ENCODE data around the gene ASIC2. TPM values are rescaled to one million over a fixed set of nuclear protein-coding genes. Genes with fewer than 3 reads are reported as not detected.

The ASIC2 gene
- total and polyA plus RNA-seq, 4 donors: 0.10 to 0.18 TPM; not detected in 2

DNA sequence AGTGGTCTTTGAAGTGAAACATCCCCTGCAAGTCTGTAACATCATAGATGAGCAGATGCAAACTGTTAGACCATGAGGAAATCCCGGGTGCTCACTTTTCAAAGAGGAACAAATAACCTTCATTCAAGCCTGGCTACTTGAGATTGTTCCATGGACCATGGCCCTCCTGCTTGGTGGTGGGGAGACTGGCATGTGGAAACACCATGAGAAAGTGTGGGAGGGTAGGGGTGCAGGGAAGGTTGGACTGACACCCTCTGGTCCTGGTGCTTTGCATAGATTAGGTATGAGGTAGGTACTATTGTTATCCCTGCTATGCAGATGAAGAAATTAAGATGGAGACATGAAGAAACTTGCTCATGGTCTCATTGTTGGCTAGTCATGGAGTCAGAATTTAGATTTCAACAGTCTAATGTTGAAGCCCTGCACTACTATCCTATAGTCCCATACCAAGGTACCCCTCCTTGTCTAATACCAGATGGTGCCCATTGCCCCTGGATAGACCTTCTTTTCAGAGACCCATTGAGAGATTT is 242.4 kb downstream of the ASIC2 start:
- Histone ChIP-seq H3K36me3 (ENCODE audit: control insufficient read depth in 1 of 2, insufficient read depth in 2 of 2, low read length in 1 of 2) (no peaks in the 10 kb centered on the region), H3K27me3 (ENCODE audit: control insufficient read depth in 1 of 2, insufficient read depth in 2 of 2, low read length in 1 of 2) (peaks cover 0 to 4% of the 10 kb centered on the region in 2 donors), H3K27ac (ENCODE audit: low read depth in 1 of 2, low read length in 2 of 2) (no peak overlapping the region), H3K9me3 (ENCODE audit: control insufficient read depth, low read length) (no peaks in the 10 kb centered on the region), H3K4me1 (ENCODE audit: control insufficient read depth in 1 of 2, insufficient read depth in 2 of 2, low read length in 2 of 2) (no peaks in the 10 kb centered on the region), H3K4me3 (ENCODE audit: low read length in 2 of 2) (no peak overlapping the region)
- intact Hi-C loops (cut with DNase I): loop anchor here in 1 of 2 donors (10.0 kb wide), 1 partner anchor 234 kb away; no protein-coding TSS in a partner anchor
- DNase-seq: no peak
- 79% methylated on average over 1 of the region's 1 CpG for WGBS, 2 donors
- ATAC-seq (ENCODE audit: low FRiP score): no peak

DNA sequence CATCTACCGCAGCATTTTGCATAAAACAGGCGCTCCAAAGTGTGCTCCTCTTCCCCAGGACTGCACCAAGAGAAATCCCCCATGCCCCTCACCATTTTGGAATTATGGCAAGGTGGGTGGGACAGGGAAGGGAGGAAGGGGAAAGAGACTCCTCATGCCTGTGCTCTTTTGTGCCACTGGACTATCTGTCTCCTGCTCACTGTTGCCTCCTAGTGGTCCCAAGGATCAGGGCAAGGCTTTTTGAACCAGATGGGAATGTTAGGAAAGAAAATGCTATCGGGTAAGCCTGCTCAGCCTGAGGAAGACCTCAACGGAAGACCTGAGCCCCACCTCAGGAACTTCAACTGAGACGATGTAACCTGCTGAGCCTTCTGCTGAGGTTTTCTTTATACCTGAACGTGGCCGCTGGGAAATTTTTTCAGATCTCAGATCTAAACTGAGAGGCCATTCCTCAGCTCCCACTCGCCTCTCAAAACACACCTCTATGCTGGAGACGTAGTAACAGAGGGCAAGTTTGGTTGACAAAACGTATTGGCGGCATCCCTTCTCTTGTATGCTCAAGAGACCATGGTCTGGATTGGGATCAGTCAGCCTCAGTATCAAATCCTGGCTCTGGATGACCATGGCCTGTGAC is 243.2 kb downstream of the ASIC2 start:
- DNase-seq (no peak), ATAC-seq (ENCODE audit: low FRiP score) (no peak)
- 60 to 63% methylated on average over 11 of the region's 11 CpGs for WGBS, 2 donors
- intact Hi-C loops (cut with DNase I): loop anchor here in 1 of 2 donors (10.0 kb wide), 1 partner anchor 235 kb away; no protein-coding TSS in a partner anchor
- no peaks in the 10 kb centered on the region for H3K36me3 ChIP-seq (ENCODE audit: control insufficient read depth in 1 of 2, insufficient read depth in 2 of 2, low read length in 1 of 2)
- H3K9me3 ChIP-seq (ENCODE audit: control insufficient read depth, low read length): no peaks in the 10 kb centered on the region
- peaks cover 0 to 4% of the 10 kb centered on the region in 2 donors for H3K27me3 ChIP-seq (ENCODE audit: control insufficient read depth in 1 of 2, insufficient read depth in 2 of 2, low read length in 1 of 2)
- H3K4me1 ChIP-seq (ENCODE audit: control insufficient read depth in 1 of 2, insufficient read depth in 2 of 2, low read length in 2 of 2): no peaks in the 10 kb centered on the region
- H3K27ac ChIP-seq (ENCODE audit: low read depth in 1 of 2, low read length in 2 of 2): no peak overlapping the region
- H3K4me3 ChIP-seq (ENCODE audit: low read length in 2 of 2): no peak overlapping the region

- intact Hi-C loops (cut with DNase I): no loop called here
- Histone ChIP-seq H3K4me1 (ENCODE audit: control insufficient read depth in 1 of 2, insufficient read depth in 2 of 2, low read length in 2 of 2) (no peaks in the 10 kb centered on the region), H3K4me3 (ENCODE audit: low read length in 2 of 2) (no peak overlapping the region), H3K27me3 (ENCODE audit: control insufficient read depth in 1 of 2, insufficient read depth in 2 of 2, low read length in 1 of 2) (peaks cover 0 to 4% of the 10 kb centered on the region in 2 donors), H3K9me3 (ENCODE audit: control insufficient read depth, low read length) (no peaks in the 10 kb centered on the region), H3K27ac (ENCODE audit: low read depth in 1 of 2, low read length in 2 of 2) (no peak overlapping the region), H3K36me3 (ENCODE audit: control insufficient read depth in 1 of 2, insufficient read depth in 2 of 2, low read length in 1 of 2) (no peaks in the 10 kb centered on the region)
- no peak for ATAC-seq (ENCODE audit: low FRiP score)
- DNase-seq: no peak
- 71 to 78% methylated on average over 9 to 10 of the region's 10 CpGs for WGBS, 2 donors
Measured at GRCh38 chr17:33046361-33047255, 246.5 kb downstream of the ASIC2 start.

- Histone ChIP-seq H3K4me1 (ENCODE audit: control insufficient read depth in 1 of 2, insufficient read depth in 2 of 2, low read length in 2 of 2) (no peaks in the 10 kb centered on the region), H3K4me3 (ENCODE audit: low read length in 2 of 2) (no peak overlapping the region), H3K9me3 (ENCODE audit: control insufficient read depth, low read length) (no peaks in the 10 kb centered on the region), H3K27ac (ENCODE audit: low read depth in 1 of 2, low read length in 2 of 2) (no peak overlapping the region), H3K27me3 (ENCODE audit: control insufficient read depth in 1 of 2, insufficient read depth in 2 of 2, low read length in 1 of 2) (no peaks in the 10 kb centered on the region), H3K36me3 (ENCODE audit: control insufficient read depth in 1 of 2, insufficient read depth in 2 of 2, low read length in 1 of 2) (no peaks in the 10 kb centered on the region)
- DNase-seq (no peak), ATAC-seq (ENCODE audit: low FRiP score) (no peak)
- 91 to 92% methylated on average over 11 of the region's 11 CpGs for WGBS, 2 donors
- intact Hi-C loops (cut with DNase I): no loop called here
Measured at GRCh38 chr17:33045216-33045615, 247.9 kb downstream of the ASIC2 start.

DNA sequence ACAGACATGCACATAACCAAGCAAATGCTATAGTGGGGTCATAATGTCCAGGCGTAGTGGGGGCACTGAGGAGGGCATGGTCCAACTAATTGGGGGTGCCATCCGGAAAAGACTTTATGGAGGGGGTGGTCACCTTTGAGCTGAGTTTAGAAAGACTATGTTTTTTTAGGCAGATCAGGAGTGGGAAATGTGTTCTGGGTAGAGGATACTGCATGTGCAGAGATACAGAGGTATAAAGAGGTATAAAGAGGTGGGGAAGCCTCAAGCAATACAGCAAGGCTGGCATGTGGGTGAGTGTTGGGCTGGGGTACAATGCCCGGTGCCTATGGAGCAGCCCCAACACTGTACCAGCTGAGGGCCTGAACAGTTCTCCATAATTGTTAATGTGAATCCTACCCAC is 248.3 kb downstream of the ASIC2 start:
- 86% methylated on average over 3 of the region's 3 CpGs for WGBS, 2 donors
- ATAC-seq (ENCODE audit: low FRiP score) (no peak), DNase-seq (no peak)
- intact Hi-C loops (cut with DNase I): loop anchor here in 1 of 2 donors (5.0 kb wide), 1 partner anchor 628 kb away; no protein-coding TSS in a partner anchor
- Histone ChIP-seq H3K36me3 (ENCODE audit: control insufficient read depth in 1 of 2, insufficient read depth in 2 of 2, low read length in 1 of 2) (no peaks in the 10 kb centered on the region), H3K4me1 (ENCODE audit: control insufficient read depth in 1 of 2, insufficient read depth in 2 of 2, low read length in 2 of 2) (no peaks in the 10 kb centered on the region), H3K4me3 (ENCODE audit: low read length in 2 of 2) (no peak overlapping the region), H3K27me3 (ENCODE audit: control insufficient read depth in 1 of 2, insufficient read depth in 2 of 2, low read length in 1 of 2) (no peaks in the 10 kb centered on the region), H3K27ac (ENCODE audit: low read depth in 1 of 2, low read length in 2 of 2) (no peak overlapping the region), H3K9me3 (ENCODE audit: control insufficient read depth, low read length) (no peaks in the 10 kb centered on the region)

- DNase-seq (no peak), ATAC-seq (ENCODE audit: low FRiP score) (no peak)
- Histone ChIP-seq H3K27me3 (ENCODE audit: control insufficient read depth in 1 of 2, insufficient read depth in 2 of 2, low read length in 1 of 2) (peaks cover 0 to 2% of the 10 kb centered on the region in 2 donors), H3K4me3 (ENCODE audit: low read length in 2 of 2) (no peak overlapping the region), H3K4me1 (ENCODE audit: control insufficient read depth in 1 of 2, insufficient read depth in 2 of 2, low read length in 2 of 2) (no peaks in the 10 kb centered on the region), H3K36me3 (ENCODE audit: control insufficient read depth in 1 of 2, insufficient read depth in 2 of 2, low read length in 1 of 2) (no peaks in the 10 kb centered on the region), H3K27ac (ENCODE audit: low read depth in 1 of 2, low read length in 2 of 2) (no peak overlapping the region), H3K9me3 (ENCODE audit: control insufficient read depth, low read length) (no peaks in the 10 kb centered on the region)
- intact Hi-C loops (cut with DNase I): loop anchor here in 1 of 2 donors (5.0 kb wide), 1 partner anchor 632 kb away; no protein-coding TSS in a partner anchor
- WGBS, 2 donors: 30 to 44% methylated on average over 4 of the region's 4 CpGs
Measured at GRCh38 chr17:33040461-33040860, 252.6 kb downstream of the ASIC2 start.

DNA sequence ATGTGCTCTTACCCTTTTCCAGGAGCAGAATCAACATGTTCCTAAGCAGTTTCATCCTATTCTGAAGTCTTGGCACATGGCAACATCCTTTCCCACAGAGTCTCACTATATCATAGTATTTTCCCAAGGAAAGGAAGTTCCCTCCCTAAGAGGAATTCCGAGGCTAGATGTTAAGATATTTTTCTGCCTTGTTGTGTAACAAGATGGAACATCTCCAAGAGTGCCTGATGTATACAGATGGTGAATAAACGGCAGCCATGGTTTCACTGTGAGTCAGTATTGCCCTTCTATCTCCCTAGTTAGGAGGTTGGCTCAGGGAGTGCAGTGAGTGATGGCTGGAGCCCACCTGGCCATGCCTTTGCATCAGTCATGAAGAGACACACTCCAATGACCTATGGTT is 253.2 kb downstream of the ASIC2 start:
- no peaks in the 10 kb centered on the region for H3K36me3 ChIP-seq (ENCODE audit: control insufficient read depth in 1 of 2, insufficient read depth in 2 of 2, low read length in 1 of 2)
- no peaks in the 10 kb centered on the region for H3K9me3 ChIP-seq (ENCODE audit: control insufficient read depth, low read length)
- no peaks in the 10 kb centered on the region for H3K4me1 ChIP-seq (ENCODE audit: control insufficient read depth in 1 of 2, insufficient read depth in 2 of 2, low read length in 2 of 2)
- peaks cover 0 to 2% of the 10 kb centered on the region in 2 donors for H3K27me3 ChIP-seq (ENCODE audit: control insufficient read depth in 1 of 2, insufficient read depth in 2 of 2, low read length in 1 of 2)
- intact Hi-C loops (cut with DNase I): loop anchor here in 1 of 2 donors (5.0 to 10.0 kb wide), 2 partner anchors 632 to 705 kb away; no protein-coding TSS in a partner anchor
- 14 to 20% methylated on average over 2 of the region's 2 CpGs for whole genome bisulfite sequencing, 2 donors
- DNase-seq (no peak), ATAC-seq (ENCODE audit: low FRiP score) (no peak)
- no peak overlapping the region for H3K4me3 ChIP-seq (ENCODE audit: low read length in 2 of 2)
- H3K27ac ChIP-seq (ENCODE audit: low read depth in 1 of 2, low read length in 2 of 2): no peak overlapping the region

- Histone ChIP-seq H3K27me3 (ENCODE audit: control insufficient read depth in 1 of 2, insufficient read depth in 2 of 2, low read length in 1 of 2) (peaks cover 0 to 2% of the 10 kb centered on the region in 2 donors), H3K9me3 (ENCODE audit: control insufficient read depth, low read length) (peaks cover 2% of the 10 kb centered on the region), H3K4me1 (ENCODE audit: control insufficient read depth in 1 of 2, insufficient read depth in 2 of 2, low read length in 2 of 2) (no peaks in the 10 kb centered on the region), H3K4me3 (ENCODE audit: low read length in 2 of 2) (no peak overlapping the region), H3K27ac (ENCODE audit: low read depth in 1 of 2, low read length in 2 of 2) (no peak overlapping the region), H3K36me3 (ENCODE audit: control insufficient read depth in 1 of 2, insufficient read depth in 2 of 2, low read length in 1 of 2) (no peaks in the 10 kb centered on the region)
- no peak for ATAC-seq (ENCODE audit: low FRiP score)
- DNase-seq: peak in 1 of 2 donors; percentile 55
- intact Hi-C loops (cut with DNase I): loop anchor here in 1 of 2 donors (10.0 kb wide), 1 partner anchor 706 kb away; no protein-coding TSS in a partner anchor
- WGBS, 2 donors: 2% methylated on average over 3 of the region's 3 CpGs
Measured at GRCh38 chr17:33038740-33039139, 254.4 kb downstream of the ASIC2 start.

Measured in aorta (tissue), 5 donors.